ENCODE measurements around the gene FAM110D.

The FAM110D gene

DNA sequence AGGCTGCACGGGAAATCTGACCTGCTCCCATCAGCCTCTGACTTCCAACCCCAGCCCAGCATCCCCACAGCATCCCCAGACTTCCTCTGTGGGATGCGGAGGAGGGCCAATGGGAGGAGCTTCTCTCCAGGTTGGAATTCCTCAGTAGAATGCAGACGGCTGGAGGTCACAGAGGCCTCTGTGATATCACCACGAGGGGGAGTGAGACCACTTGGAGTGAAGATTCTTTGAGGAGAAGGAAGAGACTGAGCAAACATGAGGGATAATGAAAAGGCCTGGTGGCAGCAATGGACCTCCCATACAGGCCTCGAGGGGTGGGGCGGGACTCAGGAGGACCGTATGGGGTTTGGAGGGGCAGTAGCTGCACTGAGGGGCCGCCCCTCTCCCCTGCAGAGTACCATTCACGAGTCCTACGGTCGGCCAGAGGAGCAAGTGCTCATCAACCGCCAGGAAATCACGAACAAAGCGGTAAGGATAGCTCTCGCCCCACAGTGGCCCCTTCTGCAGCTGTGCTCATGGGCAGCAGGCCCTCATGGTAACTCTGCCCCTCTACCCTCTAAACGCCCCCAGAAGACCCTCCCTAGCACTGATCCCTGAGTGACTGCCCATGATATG lies 31.6 kb downstream of the FAM110D start, which contains the start of gene CATSPER4:
Gene CATSPER4 (plus strand): TSS at position 230 of the 615 bp plus-strand sequence. CDS start 26 bp downstream, at position 256.
- DNase-seq, result peak; percentile 80

DNA sequence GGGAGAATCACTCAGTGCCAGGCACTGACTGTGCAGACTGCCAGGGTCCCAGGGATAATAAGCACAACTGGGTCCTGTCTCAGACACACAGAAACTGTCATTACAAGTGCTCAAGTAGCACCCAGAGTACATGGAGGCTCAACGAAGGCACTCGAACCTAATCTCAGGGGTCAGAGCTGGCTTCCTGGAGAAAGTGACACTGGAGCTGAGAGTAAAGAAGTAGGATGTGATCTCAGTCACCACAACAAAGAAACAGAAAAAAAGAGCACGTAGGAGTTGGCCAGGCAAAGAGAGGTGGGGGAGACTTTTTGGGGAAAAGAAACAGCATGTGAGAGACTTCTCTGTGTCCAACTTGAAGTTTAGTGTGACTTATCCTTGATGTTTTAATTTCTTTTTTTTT lies 32.9 kb downstream of the FAM110D start:
- no peak for DNase-seq

DNA sequence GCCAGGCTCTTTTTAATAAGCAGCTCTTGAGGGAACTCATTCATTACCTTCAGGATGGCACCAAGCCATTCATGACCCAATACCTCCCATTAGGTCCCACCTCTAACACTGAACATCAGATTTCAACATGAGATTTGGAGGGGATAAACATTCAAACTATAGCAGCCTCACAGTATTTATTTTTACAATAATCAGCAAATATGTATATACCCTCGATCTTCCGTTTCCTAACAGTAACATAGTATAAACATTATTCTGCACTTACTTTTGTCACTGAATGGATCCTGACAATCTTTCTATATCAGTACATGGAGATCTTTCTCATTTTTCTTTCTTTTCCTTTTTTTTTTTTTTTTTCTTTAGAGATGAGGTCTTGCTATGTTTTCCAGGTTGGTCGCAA lies 36.9 kb downstream of the FAM110D start:
- no peak for DNase-seq

DNA sequence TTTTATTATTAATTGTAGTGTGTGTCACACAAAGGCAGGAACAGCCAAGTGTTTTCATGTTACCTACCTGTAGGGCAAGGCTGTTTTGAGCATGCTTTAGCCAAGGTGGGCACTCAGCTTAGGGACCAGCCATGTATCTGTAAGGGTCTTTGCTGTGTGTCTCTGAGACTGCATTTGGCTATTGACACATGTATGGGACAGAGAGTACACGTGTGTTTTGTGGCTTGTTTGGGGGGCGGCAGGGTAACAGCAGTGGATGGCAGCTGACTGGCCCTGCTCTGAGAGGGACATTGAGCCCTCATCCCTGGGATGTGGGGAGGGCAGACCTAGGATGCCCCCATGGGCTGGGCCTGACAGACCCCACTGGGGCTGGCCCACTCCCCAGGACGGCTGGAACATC lies 38.4 kb downstream of the FAM110D start:
- no peak for DNase-seq

DNA sequence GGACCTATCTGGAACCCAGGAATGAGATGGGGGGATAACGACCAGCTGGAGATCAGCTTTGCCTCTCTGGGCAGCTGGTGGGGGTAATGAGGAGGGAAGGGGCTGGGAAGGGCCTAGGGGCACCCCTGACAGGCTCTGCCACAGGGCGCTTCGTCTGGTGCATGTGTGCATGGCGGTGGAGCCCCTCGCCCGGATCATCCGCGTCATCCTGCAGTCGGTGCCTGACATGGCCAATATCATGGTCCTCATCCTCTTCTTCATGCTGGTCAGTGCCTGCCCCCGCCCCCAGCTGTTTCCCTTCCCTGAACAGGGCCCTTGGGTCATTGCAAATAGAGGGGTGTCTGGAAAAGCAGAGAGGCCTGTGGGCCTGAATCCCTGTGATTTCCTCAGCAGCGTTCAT lies 38.9 kb downstream of the FAM110D start:
- no peak for DNase-seq

DNA sequence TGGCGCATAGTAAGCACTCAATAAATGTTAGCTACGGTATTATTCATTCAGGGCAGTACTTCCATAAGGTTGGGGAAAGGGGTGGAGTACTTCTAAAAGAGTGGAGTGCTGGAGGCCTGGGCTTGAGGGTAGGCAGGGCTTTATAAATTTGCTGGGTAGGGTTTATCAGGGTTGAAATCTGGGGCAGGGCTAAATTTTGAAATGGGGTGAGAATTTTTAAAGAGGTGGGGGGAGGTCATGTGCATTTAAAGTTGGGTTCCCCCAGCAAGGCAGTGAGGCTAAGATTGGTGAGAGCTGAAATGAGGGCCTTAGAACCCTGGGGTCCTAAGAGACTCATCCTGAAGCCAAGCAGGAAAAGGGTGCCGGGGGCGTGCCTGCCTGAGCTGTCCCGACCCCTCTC lies 41.5 kb downstream of the FAM110D start:
- no peak for DNase-seq

DNA sequence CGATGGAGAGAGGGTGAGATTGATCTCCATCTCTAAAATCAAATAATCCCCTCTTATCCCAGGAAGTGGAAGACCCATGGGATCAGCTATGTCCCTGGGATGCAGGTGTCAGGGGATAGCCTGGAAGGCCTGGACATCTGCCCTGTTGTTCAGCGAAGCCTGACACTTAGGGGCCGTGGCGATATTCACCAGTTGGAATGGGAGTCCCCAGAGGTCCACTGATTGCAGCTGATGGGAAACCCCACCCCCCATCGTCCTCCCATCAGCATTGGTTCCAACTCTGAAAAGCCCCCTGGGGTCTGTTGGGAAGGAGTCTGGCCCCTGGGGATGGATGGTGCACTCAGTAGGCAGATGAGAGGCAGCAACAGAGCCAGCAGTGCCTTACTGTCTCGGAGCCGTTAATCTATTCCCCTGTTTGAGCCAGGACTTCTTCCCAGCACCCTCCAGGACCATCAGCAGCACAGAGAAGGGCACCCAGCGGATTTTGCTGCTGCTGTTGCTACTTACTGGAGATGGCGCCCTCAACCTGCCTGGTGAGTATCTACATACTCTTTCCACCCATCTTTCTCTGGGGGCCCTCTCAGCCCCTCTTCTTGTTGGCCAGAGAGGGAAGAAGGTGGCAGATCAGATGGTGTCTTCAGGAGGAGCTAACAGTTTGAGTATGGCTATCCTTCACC lies 44.9 kb downstream of the FAM110D start:
- peak; percentile 57 for DNase-seq

DNA sequence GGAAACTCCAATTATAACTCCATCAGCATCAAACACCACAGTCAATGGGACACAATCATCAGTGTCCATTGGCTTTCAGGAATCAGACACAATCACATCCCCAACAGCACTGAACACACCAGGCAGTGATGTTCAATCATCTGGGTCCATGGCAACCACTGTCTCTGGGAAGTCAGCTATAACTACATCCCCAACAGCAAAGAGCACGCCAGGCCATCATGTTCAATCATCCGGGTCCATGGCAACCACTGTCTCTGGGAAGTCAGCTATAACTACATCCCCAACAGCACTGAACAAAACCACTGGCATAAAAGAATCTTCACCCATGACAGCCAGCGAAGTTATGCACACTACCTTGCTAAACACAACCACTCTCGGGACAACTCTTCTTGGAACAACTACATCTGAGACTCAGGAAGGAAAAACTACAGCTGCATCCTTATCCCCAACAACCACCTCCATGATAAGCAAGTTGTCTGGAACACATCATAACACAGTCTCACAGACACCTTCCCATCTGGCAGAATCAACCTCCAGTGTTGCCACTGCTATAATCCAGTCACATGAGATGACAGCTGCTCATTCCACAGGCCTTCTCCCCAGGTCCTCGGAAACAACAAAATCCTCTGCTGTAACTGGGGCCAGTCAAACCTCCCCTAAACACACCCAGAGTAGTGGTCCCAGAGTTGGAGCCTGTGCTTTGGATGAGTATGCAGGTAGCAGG lies 51.4 kb downstream of the FAM110D start:
- DNase-seq, result peak; percentile 75

DNA sequence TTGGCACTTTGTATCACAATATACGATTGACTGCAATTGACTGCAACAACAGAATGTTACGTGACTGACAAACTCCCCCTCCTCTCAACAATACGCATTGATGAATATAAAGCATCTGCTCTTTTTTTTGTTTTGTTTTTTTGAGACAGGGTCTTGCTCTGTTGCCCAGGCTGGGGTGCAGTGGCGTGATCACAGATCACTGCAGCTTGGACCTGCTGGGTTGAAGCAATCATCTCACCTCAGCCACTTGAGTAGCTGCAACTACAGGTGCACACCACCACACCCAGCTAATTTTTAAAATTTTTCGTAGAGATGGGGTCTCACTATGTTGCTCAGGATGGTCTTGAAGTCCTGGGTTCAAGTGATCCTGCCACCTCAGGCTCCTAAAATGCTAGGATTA lies 53.8 kb downstream of the FAM110D start:
- DNase-seq, result no peak

DNA sequence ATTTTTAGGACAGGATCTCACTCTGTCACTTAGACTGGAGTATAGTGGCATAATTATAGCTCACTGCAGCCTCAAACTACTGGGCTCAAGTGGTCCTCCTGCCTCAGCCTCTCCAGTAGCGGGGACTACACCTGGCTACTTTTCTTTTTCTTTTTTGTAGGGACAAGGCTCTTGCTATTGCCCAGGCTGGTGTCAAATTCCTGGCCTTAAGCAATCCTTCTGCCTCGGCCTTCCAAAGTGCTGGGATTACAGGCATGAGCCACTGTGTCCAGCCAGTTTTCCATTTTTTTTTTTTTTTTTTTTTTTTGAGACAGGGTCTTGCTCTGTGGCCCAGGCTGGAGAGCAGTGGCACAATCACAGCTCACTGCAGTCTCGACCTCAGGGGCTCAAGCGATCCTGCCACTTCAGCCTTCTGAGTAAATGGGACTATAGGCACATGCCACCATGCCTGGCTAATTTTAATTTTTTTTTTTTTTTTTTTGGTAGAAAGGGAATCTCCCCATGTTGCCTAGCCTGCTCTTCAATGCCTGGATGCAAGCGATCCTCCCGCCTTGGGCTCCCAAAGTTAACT lies 54.5 kb downstream of the FAM110D start:
- DNase-seq, result no peak

Measured in NCI-H82 (cell line).